Measurements from ENCODE around the gene CDK3.
"Not testable (repeated sequence)": the region's sequence is repeated elsewhere in the genome, so short reads cannot be mapped to it uniquely, and the experiment has no call there.

The CDK3 gene

GRCh38 chr17:76000755-76001521 lies at the start of gene CDK3:
Gene CDK3, plus strand, starts transcription at chr17:76000855. Its CDS starts 571 bp downstream, at chr17:76001426.
- no peak for DNase-seq (ENCODE audit: low spot score)

- no peak for DNase-seq (ENCODE audit: low spot score)
Observed at GRCh38 chr17:75950855-75951554, 49.6 kb upstream of the CDK3 start.

GRCh38 chr17:75959051-75959838 lies 41.4 kb upstream of the CDK3 start:
- DNase-seq (ENCODE audit: low spot score): no peak

GRCh38 chr17:75959839-75960511 lies 40.7 kb upstream of the CDK3 start:
- no peak for DNase-seq (ENCODE audit: low spot score)

GRCh38 chr17:75965468-75965867 lies 35.2 kb upstream of the CDK3 start:
- DNase-seq (ENCODE audit: low spot score): no peak

GRCh38 chr17:75969044-75969443 lies 31.6 kb upstream of the CDK3 start:
- DNase-seq (ENCODE audit: low spot score): not testable (repeated sequence)

GRCh38 chr17:75970011-75970523 lies 30.6 kb upstream of the CDK3 start:
- DNase-seq (ENCODE audit: low spot score): peak; percentile 18

- no peak for DNase-seq (ENCODE audit: low spot score)
Observed at GRCh38 chr17:75970626-75971025, 30.0 kb upstream of the CDK3 start.

GRCh38 chr17:75975187-75975586 lies 25.5 kb upstream of the CDK3 start:
- DNase-seq (ENCODE audit: low spot score): not testable (repeated sequence)

- DNase-seq (ENCODE audit: low spot score): no peak
Observed at GRCh38 chr17:75975757-75976174, 24.9 kb upstream of the CDK3 start.

- DNase-seq (ENCODE audit: low spot score): no peak
Observed at GRCh38 chr17:75976175-75976848, 24.3 kb upstream of the CDK3 start.

GRCh38 chr17:75978938-75979704 lies 21.5 kb upstream of the CDK3 start, which contains the start of the genes ACOX1 and TEN1:
Gene ACOX1, minus strand, starts transcription at chr17:75979166. Its CDS starts 93 bp downstream, at chr17:75979073.
Gene TEN1, plus strand, starts transcription at chr17:75979240. Its CDS starts 6,953 bp downstream, at chr17:75986193.
- peak; percentile 94 for DNase-seq (ENCODE audit: low spot score)

GRCh38 chr17:75979705-75980187 lies 20.9 kb upstream of the CDK3 start:
- no peak for DNase-seq (ENCODE audit: low spot score)

GRCh38 chr17:75980188-75981018 lies 20.3 kb upstream of the CDK3 start:
- no peak for DNase-seq (ENCODE audit: low spot score)

GRCh38 chr17:75981019-75981615 lies 19.5 kb upstream of the CDK3 start:
- DNase-seq (ENCODE audit: low spot score): no peak

GRCh38 chr17:75983501-75984181 lies 17.0 kb upstream of the CDK3 start:
- DNase-seq (ENCODE audit: low spot score): peak; percentile 33

GRCh38 chr17:75985986-75986385 lies 14.7 kb upstream of the CDK3 start:
- no peak for DNase-seq (ENCODE audit: low spot score)

GRCh38 chr17:75987041-75987440 lies 13.6 kb upstream of the CDK3 start:
- peak; percentile 9 for DNase-seq (ENCODE audit: low spot score)
